Measurements from ENCODE around the gene NXN. TPM values are rescaled to one million over a fixed set of nuclear protein-coding genes. Genes with fewer than 3 reads are reported as not detected.
"Not testable (repeated sequence)": the region's sequence is repeated elsewhere in the genome, so short reads cannot be mapped to it uniquely, and the experiment has no call there.

NXN gene
- polyA plus RNA-seq, 4 donors, result 2.2 to 12.5 (median 7.1) TPM

GRCh38 chr17:905708-906107 lies 73.9 kb downstream of the NXN start:
- not testable (repeated sequence) for H3K4me3 ChIP-seq (ENCODE audit: low read depth in 1 of 3, low read length in 3 of 3); FAIRE-seq; H3K27ac ChIP-seq (ENCODE audit: low read depth in 1 of 3, low read length in 2 of 3); DNase-seq; H3K4me1 ChIP-seq (ENCODE audit: control insufficient read depth in 3 of 3, insufficient read depth in 2 of 3, low read depth in 1 of 3, low read length in 2 of 3); H3K36me3 ChIP-seq (ENCODE audit: control insufficient read depth in 3 of 3, insufficient read depth in 2 of 3, low read depth in 1 of 3, low read length in 3 of 3); H3K9me3 ChIP-seq (ENCODE audit: control insufficient read depth in 2 of 2, insufficient read depth in 1 of 2, low read depth in 1 of 2, low read length in 1 of 2); H3K27me3 ChIP-seq (ENCODE audit: control insufficient read depth in 3 of 3, insufficient read depth in 3 of 3, low read length in 3 of 3)
- 71 to 91% (median 79%) methylated on average over 6 of the region's 6 CpGs for WGBS, 3 donors

- H3K4me3 ChIP-seq (ENCODE audit: low read depth in 1 of 3, low read length in 3 of 3), result no peak overlapping the region
- FAIRE-seq (no peak), DNase-seq (no peak)
- WGBS, 3 donors, result 69 to 83% (median 73%) methylated on average over 34 of the region's 34 CpGs
- peak overlapping the region in 1 of 3 donors; percentile 28 for H3K27ac ChIP-seq (ENCODE audit: low read depth in 1 of 3, low read length in 2 of 3)
- peaks cover 0 to 2% (median 0%) of the 10 kb centered on the region in 3 donors for H3K27me3 ChIP-seq (ENCODE audit: control insufficient read depth in 3 of 3, insufficient read depth in 3 of 3, low read length in 3 of 3)
- H3K9me3 ChIP-seq (ENCODE audit: control insufficient read depth in 2 of 2, insufficient read depth in 1 of 2, low read depth in 1 of 2, low read length in 1 of 2), result no peaks in the 10 kb centered on the region
- no peaks in the 10 kb centered on the region for H3K4me1 ChIP-seq (ENCODE audit: control insufficient read depth in 3 of 3, insufficient read depth in 2 of 3, low read depth in 1 of 3, low read length in 2 of 3)
- H3K36me3 ChIP-seq (ENCODE audit: control insufficient read depth in 3 of 3, insufficient read depth in 2 of 3, low read depth in 1 of 3, low read length in 3 of 3), result no peaks in the 10 kb centered on the region
Observed at GRCh38 chr17:903691-904481, 75.7 kb downstream of the NXN start.

- FAIRE-seq, result no peak
- Histone ChIP-seq H3K9me3 (ENCODE audit: control insufficient read depth in 2 of 2, insufficient read depth in 1 of 2, low read depth in 1 of 2, low read length in 1 of 2) (no peaks in the 10 kb centered on the region), H3K36me3 (ENCODE audit: control insufficient read depth in 3 of 3, insufficient read depth in 2 of 3, low read depth in 1 of 3, low read length in 3 of 3) (no peaks in the 10 kb centered on the region), H3K27me3 (ENCODE audit: control insufficient read depth in 3 of 3, insufficient read depth in 3 of 3, low read length in 3 of 3) (peaks cover 0 to 2% (median 0%) of the 10 kb centered on the region in 3 donors), H3K4me1 (ENCODE audit: control insufficient read depth in 3 of 3, insufficient read depth in 2 of 3, low read depth in 1 of 3, low read length in 2 of 3) (no peaks in the 10 kb centered on the region), H3K27ac (ENCODE audit: low read depth in 1 of 3, low read length in 2 of 3) (peak overlapping the region in 1 of 3 donors; percentile 62), H3K4me3 (ENCODE audit: low read depth in 1 of 3, low read length in 3 of 3) (no peak overlapping the region)
- DNase-seq, result no peak
- 72 to 90% (median 73%) methylated on average over 8 of the region's 8 CpGs for WGBS, 3 donors
Observed at GRCh38 chr17:902463-902862, 77.1 kb downstream of the NXN start.

- peak overlapping the region in 1 of 3 donors; percentile 62 for H3K27ac ChIP-seq (ENCODE audit: low read depth in 1 of 3, low read length in 2 of 3)
- H3K4me1 ChIP-seq (ENCODE audit: control insufficient read depth in 3 of 3, insufficient read depth in 2 of 3, low read depth in 1 of 3, low read length in 2 of 3), result peaks cover 0 to 3% (median 0%) of the 10 kb centered on the region in 3 donors
- H3K36me3 ChIP-seq (ENCODE audit: control insufficient read depth in 3 of 3, insufficient read depth in 2 of 3, low read depth in 1 of 3, low read length in 3 of 3), result no peaks in the 10 kb centered on the region
- DNase-seq (no peak), FAIRE-seq (no peak)
- H3K27me3 ChIP-seq (ENCODE audit: control insufficient read depth in 3 of 3, insufficient read depth in 3 of 3, low read length in 3 of 3), result peaks cover 0 to 2% (median 0%) of the 10 kb centered on the region in 3 donors
- H3K9me3 ChIP-seq (ENCODE audit: control insufficient read depth in 2 of 2, insufficient read depth in 1 of 2, low read depth in 1 of 2, low read length in 1 of 2), result no peaks in the 10 kb centered on the region
- WGBS, 3 donors, result 85 to 86% (median 86%) methylated on average over 21 of the region's 21 CpGs
- H3K4me3 ChIP-seq (ENCODE audit: low read depth in 1 of 3, low read length in 3 of 3), result no peak overlapping the region
Observed at GRCh38 chr17:901964-902363, 77.6 kb downstream of the NXN start.

- Histone ChIP-seq H3K36me3 (ENCODE audit: control insufficient read depth in 3 of 3, insufficient read depth in 2 of 3, low read depth in 1 of 3, low read length in 3 of 3) (no peaks in the 10 kb centered on the region), H3K4me1 (ENCODE audit: control insufficient read depth in 3 of 3, insufficient read depth in 2 of 3, low read depth in 1 of 3, low read length in 2 of 3) (peaks cover 0 to 6% (median 0%) of the 10 kb centered on the region in 3 donors), H3K4me3 (ENCODE audit: low read depth in 1 of 3, low read length in 3 of 3) (no peak overlapping the region), H3K27me3 (ENCODE audit: control insufficient read depth in 3 of 3, insufficient read depth in 3 of 3, low read length in 3 of 3) (peaks cover 0 to 2% (median 0%) of the 10 kb centered on the region in 3 donors), H3K9me3 (ENCODE audit: control insufficient read depth in 2 of 2, insufficient read depth in 1 of 2, low read depth in 1 of 2, low read length in 1 of 2) (no peaks in the 10 kb centered on the region), H3K27ac (ENCODE audit: low read depth in 1 of 3, low read length in 2 of 3) (peak overlapping the region in 2 of 3 donors; percentile 13 to 62)
- DNase-seq, result no peak
- FAIRE-seq, result no peak
- WGBS, 3 donors, result 58 to 80% (median 69%) methylated on average over 18 of the region's 18 CpGs
Observed at GRCh38 chr17:901191-901950, 78.2 kb downstream of the NXN start.

GRCh38 chr17:900336-900934 lies 79.1 kb downstream of the NXN start:
- 42 to 44% (median 44%) methylated on average over 5 of the region's 5 CpGs for WGBS, 3 donors
- Histone ChIP-seq H3K36me3 (ENCODE audit: control insufficient read depth in 3 of 3, insufficient read depth in 2 of 3, low read depth in 1 of 3, low read length in 3 of 3) (no peaks in the 10 kb centered on the region), H3K4me1 (ENCODE audit: control insufficient read depth in 3 of 3, insufficient read depth in 2 of 3, low read depth in 1 of 3, low read length in 2 of 3) (peaks cover 0 to 6% (median 0%) of the 10 kb centered on the region in 3 donors), H3K9me3 (ENCODE audit: control insufficient read depth in 2 of 2, insufficient read depth in 1 of 2, low read depth in 1 of 2, low read length in 1 of 2) (no peaks in the 10 kb centered on the region), H3K27me3 (ENCODE audit: control insufficient read depth in 3 of 3, insufficient read depth in 3 of 3, low read length in 3 of 3) (peaks cover 0 to 2% (median 0%) of the 10 kb centered on the region in 3 donors), H3K4me3 (ENCODE audit: low read depth in 1 of 3, low read length in 3 of 3) (no peak overlapping the region), H3K27ac (ENCODE audit: low read depth in 1 of 3, low read length in 2 of 3) (peak overlapping the region in 1 of 3 donors; percentile 62)
- FAIRE-seq (no peak), DNase-seq (no peak)

- Histone ChIP-seq H3K36me3 (ENCODE audit: control insufficient read depth in 3 of 3, insufficient read depth in 2 of 3, low read depth in 1 of 3, low read length in 3 of 3) (no peaks in the 10 kb centered on the region), H3K9me3 (ENCODE audit: control insufficient read depth in 2 of 2, insufficient read depth in 1 of 2, low read depth in 1 of 2, low read length in 1 of 2) (no peaks in the 10 kb centered on the region), H3K4me1 (ENCODE audit: control insufficient read depth in 3 of 3, insufficient read depth in 2 of 3, low read depth in 1 of 3, low read length in 2 of 3) (peaks cover 0 to 6% (median 0%) of the 10 kb centered on the region in 3 donors), H3K27me3 (ENCODE audit: control insufficient read depth in 3 of 3, insufficient read depth in 3 of 3, low read length in 3 of 3) (peaks cover 0 to 2% (median 0%) of the 10 kb centered on the region in 3 donors), H3K27ac (ENCODE audit: low read depth in 1 of 3, low read length in 2 of 3) (no peak overlapping the region), H3K4me3 (ENCODE audit: low read depth in 1 of 3, low read length in 3 of 3) (no peak overlapping the region)
- 40 to 60% (median 55%) methylated on average over 10 of the region's 10 CpGs for WGBS, 3 donors
- no peak for FAIRE-seq
- DNase-seq, result no peak
Observed at GRCh38 chr17:897970-898619, 81.5 kb downstream of the NXN start.
